Measurements from ENCODE around the gene PPP1R37. TPM values are rescaled to one million over a fixed set of nuclear protein-coding genes. Genes with fewer than 3 reads are reported as not detected.

PPP1R37 gene
- total and polyA plus RNA-seq, 2 donors (not counting 3 experiments of a cell fraction or from before 2014, with no cell fraction given) = 16.2 to 27.1 TPM

DNA sequence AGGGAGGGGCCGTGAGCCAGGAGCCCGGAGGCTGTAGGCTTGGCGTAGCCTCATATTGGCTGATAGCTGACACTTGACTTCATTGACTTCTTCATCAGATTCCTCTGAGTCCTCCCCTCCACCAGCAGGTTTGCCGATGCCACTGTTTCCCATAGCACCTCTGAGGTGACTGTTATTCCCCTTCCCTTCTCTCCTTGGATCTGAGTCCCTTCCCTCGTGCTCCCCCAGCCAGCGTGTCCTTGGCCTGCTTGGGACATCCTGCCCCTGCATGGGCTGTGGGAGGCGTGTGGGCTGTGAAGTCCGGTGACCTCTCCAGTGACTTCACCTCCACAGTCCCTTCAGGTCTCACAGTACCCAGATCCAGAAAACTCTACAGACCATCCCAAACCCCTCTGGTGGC lies 8.8 kb downstream of the PPP1R37 start:
- POLR2A ChIA-PET = no interaction called here
- no peaks in the 10 kb centered on the region for H3K36me3 ChIP-seq (ENCODE audit: control insufficient read depth in 2 of 2, extremely low read depth in 1 of 2, insufficient read depth in 2 of 2, low read length in 2 of 2)
- no peak for TF ChIP-seq JUN (IDR thresholded peaks at IDR 0.05; ENCODE audit: borderline replicate concordance, insufficient read depth, insufficient read length, low read depth)
- TF ChIP-seq, protein P1, sequence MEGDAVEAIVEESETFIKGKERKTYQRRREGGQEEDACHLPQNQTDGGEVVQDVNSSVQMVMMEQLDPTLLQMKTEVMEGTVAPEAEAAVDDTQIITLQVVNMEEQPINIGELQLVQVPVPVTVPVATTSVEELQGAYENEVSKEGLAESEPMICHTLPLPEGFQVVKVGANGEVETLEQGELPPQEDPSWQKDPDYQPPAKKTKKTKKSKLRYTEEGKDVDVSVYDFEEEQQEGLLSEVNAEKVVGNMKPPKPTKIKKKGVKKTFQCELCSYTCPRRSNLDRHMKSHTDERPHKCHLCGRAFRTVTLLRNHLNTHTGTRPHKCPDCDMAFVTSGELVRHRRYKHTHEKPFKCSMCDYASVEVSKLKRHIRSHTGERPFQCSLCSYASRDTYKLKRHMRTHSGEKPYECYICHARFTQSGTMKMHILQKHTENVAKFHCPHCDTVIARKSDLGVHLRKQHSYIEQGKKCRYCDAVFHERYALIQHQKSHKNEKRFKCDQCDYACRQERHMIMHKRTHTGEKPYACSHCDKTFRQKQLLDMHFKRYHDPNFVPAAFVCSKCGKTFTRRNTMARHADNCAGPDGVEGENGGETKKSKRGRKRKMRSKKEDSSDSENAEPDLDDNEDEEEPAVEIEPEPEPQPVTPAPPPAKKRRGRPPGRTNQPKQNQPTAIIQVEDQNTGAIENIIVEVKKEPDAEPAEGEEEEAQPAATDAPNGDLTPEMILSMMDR (IDR thresholded peaks at IDR 0.05; ENCODE audit: extremely low read depth in 1 of 2, insufficient read depth in 1 of 2, low read depth in 1 of 2, low read length in 2 of 2) = no peak
- TF ChIP-seq POLR2AphosphoS5 (IDR thresholded peaks at IDR 0.05; ENCODE audit: insufficient read depth, low read depth, low read length) = no peak
- no peak for TF ChIP-seq POLR2A (IDR thresholded peaks at IDR 0.05; ENCODE audit: low read depth, low read length)
- TF ChIP-seq GATA2 (IDR thresholded peaks at IDR 0.05; ENCODE audit: insufficient read depth, insufficient read length, low read depth, low read length) = no peak
- TF ChIP-seq FOS (IDR thresholded peaks at IDR 0.05; ENCODE audit: borderline replicate concordance, insufficient read depth, low read length) = no peak
- no peak for TF ChIP-seq EZH2 (IDR thresholded peaks at IDR 0.05; ENCODE audit: borderline replicate concordance, low read depth, low read length, severe bottlenecking)
- TF ChIP-seq, protein P2, sequence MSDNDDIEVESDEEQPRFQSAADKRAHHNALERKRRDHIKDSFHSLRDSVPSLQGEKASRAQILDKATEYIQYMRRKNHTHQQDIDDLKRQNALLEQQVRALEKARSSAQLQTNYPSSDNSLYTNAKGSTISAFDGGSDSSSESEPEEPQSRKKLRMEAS (IDR thresholded peaks at IDR 0.05; ENCODE audit: insufficient read depth, insufficient read length) = no peak
- TF ChIP-seq MYC (IDR thresholded peaks at IDR 0.05; ENCODE audit: low read depth, low read length) = no peak
- no peaks in the 10 kb centered on the region for H4K20me1 ChIP-seq (replicated peaks; ENCODE audit: control insufficient read depth, extremely low read depth, insufficient read depth, low read length)
- H2AFZ ChIP-seq (ENCODE audit: low read depth, low read length) = no peak overlapping the region
- H3K4me1 ChIP-seq (ENCODE audit: control insufficient read depth, extremely low read depth, insufficient read depth, low read length) = peaks cover 17% of the 10 kb centered on the region
- FAIRE-seq = no peak
- no peaks in the 10 kb centered on the region for H3K27me3 ChIP-seq (ENCODE audit: control insufficient read depth in 2 of 2, insufficient read depth in 2 of 2, low read length in 2 of 2)
- H3K79me2 ChIP-seq (ENCODE audit: control insufficient read depth, insufficient read depth, low read length) = peaks cover 87% of the 10 kb centered on the region
- no peak overlapping the region for H3K4me3 ChIP-seq (replicated peaks in 1 of 3; ENCODE audit: insufficient read depth in 1 of 3, low read depth in 1 of 3, low read length in 3 of 3)
- dilution Hi-C loops (cut with MboI; ENCODE audit: extremely low pct_ligation_motif_present, low sequenced_read_pairs) = no loop called here
- CTCF ChIA-PET = interaction anchor here (3.6 kb wide), 1 partner anchor 9 kb away, joined by 14 read pairs; the partner anchor contains the start of gene PPP1R37
- H3K9me1 ChIP-seq (replicated peaks; ENCODE audit: control insufficient read depth, extremely low read depth, insufficient read depth, low read length) = no peaks in the 10 kb centered on the region
- intact Hi-C loops (cut with micrococcal nuclease) = no loop called here
- H3K9ac ChIP-seq (replicated peaks; ENCODE audit: extremely low read depth, insufficient read depth, low read length) = no peak overlapping the region
- H3K27ac ChIP-seq (ENCODE audit: insufficient read depth, low read depth, low read length) = no peak overlapping the region
- H3K9me3 ChIP-seq (replicated peaks; ENCODE audit: control insufficient read depth, insufficient read depth, low read length) = no peaks in the 10 kb centered on the region
- DNase-seq (ENCODE audit: low read depth, low spot score) = no peak
- BruUV-seq (replicated peaks) = no TSS peak
- H3K4me2 ChIP-seq (ENCODE audit: insufficient read depth, low read length) = no peak overlapping the region

Data from endothelial cell of umbilical vein (primary cell).